Epidermal melanocyte (primary cell): Measurements from ENCODE around the gene IL17RE.
"Not testable (repeated sequence)": the region's sequence is repeated elsewhere in the genome, so short reads cannot be mapped to it uniquely, and the experiment has no call there.

Experiments
- DNase-seq: peaks from one replicate; pipeline ENCODE4 v3.0.0; 2011; ENCODE audit warnings: low spot score; ENCODE audit not compliant: insufficient read length

IL17RE gene

GRCh38 chr3:9879830-9880549 lies 22.7 kb upstream of the IL17RE start, which contains the start of gene CIDEC:
Gene CIDEC, minus strand, starts transcription at chr3:9880253. Its CDS starts 1,767 bp downstream, at chr3:9878486.
- DNase-seq = no peak

DNA sequence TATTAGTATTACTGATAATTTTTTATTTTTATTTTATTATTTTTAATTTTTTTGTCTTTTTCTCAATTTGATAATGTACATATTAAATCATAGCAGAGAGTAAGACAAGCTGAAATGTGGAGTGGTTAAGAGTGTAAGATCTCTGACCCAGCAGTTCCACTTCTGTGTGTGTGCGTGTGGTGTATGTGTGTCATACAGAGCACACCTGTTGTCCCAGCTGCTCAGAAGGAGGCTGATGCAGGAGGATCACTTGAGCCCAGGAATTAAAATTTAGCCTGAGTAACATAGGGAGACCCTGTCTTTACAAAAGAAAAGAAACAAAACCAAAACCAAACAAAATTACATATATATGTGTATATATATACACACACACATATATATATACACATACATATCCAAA lies 21.2 kb upstream of the IL17RE start:
- no peak for DNase-seq

- DNase-seq = no peak
Measured at GRCh38 chr3:9883706-9884554, 18.7 kb upstream of the IL17RE start.

DNA sequence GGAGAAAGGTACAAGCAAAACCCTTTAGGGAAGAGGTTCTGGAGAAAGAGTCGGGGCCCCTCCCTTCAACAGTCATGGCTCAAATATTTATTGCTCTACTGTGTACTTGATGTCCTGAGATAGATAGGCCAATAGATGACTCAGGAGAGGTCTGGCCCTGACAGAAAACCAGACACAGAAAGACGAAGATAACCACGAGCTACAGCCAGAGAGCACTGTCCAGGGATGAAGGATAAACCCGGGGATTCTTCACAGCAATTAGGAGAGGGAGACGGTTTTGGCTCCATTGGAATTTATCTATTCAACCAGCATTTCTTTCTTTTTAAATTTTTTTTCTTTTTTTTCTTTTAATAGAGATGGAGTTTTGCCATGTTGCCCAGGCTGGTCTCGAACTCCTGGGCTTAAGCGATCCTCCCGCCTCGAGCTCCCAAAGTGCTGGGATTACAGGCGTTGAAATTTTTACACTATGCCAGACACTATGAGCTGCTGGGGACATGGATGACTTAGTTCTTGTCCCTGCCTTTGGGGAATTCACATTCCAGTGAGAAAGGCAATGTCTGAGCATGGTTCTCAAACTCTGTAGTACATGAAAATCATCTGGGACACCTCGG lies 18.0 kb upstream of the IL17RE start:
- DNase-seq = no peak

DNA sequence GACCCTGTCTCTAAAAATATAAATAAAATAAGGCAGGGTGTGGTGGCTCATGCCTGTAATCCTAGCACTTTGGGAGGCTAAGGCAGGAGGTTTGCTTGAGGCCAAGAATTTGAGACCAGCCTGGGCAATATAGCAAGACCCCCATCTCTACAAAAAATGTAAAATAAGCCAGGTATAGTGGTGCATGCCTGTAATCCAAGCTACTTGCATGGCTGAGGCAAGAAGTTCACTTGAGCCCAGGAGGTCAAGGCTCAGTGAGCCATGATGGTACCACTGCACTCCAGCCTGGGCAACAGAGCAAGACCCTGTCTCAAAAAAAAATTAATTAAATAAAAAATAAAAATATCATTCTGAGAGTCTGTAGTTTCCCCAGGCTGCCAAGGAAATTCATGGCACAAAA lies 16.3 kb upstream of the IL17RE start:
- no peak for DNase-seq

DNA sequence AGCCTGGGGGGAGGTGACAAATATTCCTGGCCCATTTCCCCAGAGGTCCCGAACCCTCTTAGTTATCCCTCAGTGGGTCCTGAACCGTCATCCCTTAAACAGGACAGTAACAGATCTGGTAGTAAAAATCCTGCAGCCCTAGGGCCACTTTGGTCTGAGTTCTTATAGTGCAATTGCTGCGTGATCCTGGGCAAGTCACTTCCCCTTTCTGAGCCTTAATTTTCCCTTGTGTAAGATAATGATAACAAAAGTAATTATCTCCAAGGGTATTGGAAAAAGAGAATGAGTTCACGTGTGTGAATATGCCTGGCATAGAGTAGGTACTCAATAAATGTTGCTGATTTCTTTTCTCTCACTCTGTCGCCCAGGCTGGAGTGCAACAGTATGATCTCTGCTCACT lies 15.2 kb upstream of the IL17RE start:
- no peak for DNase-seq

GRCh38 chr3:9888540-9888939 lies 14.1 kb upstream of the IL17RE start:
- no peak for DNase-seq

DNA sequence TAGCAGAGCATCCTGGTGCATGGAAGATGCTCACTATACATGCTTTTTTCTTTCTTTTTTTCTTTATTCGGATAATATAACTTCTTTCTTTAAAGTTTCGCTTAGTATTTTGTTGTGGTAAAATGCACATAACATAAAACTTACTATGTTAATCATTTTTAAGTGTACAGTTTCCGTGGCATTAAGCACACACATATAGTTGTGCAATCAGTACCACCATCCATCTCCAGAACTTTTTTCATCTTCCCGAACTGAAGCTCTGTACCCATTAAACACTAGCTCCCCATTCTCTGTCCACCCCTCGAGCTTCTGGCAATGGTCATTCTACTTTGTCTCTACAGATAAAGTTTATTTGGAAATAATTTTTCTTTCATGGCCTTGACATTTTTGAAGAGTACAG lies 13.2 kb upstream of the IL17RE start:
- no peak for DNase-seq

- peak; percentile 76 for DNase-seq
Measured at GRCh38 chr3:9890249-9891071, 12.2 kb upstream of the IL17RE start, which contains the start of gene JAGN1. Gene JAGN1, plus strand, starts transcription at chr3:9890610. Its CDS starts 113 bp downstream, at chr3:9890723.

- DNase-seq = no peak
Measured at GRCh38 chr3:9891072-9891622, 11.5 kb upstream of the IL17RE start.

GRCh38 chr3:9893739-9894138 lies 8.9 kb upstream of the IL17RE start:
- no peak for DNase-seq

- not testable (repeated sequence) for DNase-seq
Measured at GRCh38 chr3:9895715-9896114, 6.9 kb upstream of the IL17RE start.

DNA sequence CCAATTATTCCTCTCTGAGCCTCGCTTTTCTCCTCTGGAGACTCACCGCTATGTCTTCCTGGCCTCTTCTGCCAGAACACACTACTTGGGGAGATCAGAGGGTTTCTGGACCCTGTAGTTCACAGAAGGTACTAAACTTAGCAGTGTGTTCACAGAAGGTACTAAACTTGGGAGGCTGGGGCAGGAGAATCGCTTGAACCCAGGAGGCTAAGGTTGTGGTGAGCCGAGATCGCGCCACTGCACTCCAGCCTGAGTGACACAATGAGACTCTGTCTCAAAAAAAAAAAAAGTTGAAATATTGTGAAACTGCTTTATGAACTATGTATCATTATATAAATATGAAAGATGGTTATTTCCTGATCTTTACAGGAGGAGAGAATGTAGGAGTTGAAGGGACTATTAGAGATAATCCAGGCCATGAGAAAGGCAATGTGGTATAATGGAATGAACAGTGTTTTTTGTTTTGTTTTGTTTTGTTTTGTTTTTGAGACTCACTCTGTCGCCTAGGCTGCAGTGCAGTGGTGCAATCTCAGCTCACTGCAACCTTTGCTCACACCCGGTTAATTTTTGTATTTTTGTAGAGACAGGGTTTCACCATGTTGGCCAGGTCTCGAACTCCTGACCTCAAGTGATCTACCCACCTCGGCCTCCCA lies 5.8 kb upstream of the IL17RE start:
- not testable (repeated sequence) for DNase-seq

DNA sequence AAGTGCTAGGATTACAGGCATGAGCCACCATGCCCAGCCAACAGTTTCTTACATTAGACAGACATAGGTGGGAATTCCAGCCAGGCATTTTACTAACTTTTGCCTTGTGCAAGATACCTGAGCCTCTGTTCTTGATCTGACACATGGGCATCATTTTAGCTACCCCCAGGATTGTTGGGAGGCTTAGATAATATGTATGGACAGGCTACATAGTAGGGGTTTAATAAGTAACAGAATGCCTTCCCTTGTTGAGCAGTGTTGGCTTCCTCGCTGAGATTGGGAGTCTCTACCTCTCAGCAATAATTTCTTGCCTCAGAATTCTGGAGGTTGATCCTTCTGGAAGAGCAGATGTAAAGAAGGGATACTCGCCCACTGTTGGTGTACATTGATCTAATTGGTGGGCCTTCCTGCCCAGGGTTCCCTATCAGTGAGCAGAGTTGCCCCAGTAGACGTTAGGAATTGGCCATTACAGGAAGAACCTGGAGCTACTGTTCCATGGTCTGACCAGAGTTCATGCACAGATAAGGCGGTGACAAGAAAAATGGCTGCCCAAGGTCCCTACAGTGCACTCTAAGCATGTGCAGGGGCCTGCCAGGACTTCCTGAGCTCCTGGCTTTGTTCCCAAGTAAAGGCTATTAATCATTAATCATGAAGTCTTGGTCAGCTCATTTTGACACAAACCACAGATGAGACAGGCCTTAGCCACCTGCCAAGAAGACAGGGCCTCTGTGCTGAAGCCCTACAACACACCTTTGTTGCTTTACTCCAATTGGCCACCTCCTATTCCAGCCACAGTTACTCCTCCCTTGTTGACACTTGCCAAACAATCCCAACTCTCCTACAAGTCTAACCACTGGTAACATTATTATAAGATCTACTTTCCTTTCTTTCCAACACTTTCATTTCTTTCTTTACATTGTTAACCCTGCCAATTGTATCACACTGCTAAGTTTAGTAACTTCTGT lies 5.0 kb upstream of the IL17RE start:
- DNase-seq = no peak

DNA sequence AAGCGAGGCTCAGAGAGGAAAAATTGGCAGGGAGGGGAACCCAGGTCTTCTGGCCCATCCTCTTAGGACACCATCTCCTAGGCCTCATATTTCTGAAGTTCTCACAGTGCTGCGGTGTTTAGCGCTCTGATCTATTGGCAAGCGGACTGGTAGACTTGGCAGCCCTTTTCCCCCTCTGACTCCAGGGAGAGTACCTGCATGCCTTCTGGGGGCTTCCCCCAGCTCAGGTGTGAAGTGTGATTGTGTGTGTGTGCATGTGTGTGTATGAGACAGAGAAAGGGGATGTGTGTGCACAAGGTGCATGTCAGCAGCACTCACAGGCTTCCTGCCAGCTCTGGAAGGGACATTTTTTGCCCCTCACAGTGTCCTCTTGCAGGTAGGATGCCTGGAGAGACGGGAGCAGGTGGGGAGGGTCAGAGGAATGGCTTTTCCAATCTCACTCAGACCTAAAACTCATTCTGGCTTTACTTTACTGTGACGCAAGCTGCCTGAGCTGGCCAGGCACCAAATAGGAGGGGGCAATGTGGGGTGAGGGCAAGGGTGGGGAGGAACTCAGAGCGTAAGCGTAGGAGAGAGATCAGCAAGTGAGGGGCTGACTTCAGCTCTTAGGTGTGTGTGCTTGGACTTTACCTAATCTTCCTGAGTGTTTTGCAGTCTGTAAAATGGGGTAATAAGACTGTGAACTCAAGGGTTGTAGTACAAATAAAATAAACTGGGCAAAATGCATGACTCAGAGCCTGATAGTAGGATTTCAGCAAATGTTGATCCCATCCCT lies 4.0 kb upstream of the IL17RE start:
- no peak for DNase-seq

DNA sequence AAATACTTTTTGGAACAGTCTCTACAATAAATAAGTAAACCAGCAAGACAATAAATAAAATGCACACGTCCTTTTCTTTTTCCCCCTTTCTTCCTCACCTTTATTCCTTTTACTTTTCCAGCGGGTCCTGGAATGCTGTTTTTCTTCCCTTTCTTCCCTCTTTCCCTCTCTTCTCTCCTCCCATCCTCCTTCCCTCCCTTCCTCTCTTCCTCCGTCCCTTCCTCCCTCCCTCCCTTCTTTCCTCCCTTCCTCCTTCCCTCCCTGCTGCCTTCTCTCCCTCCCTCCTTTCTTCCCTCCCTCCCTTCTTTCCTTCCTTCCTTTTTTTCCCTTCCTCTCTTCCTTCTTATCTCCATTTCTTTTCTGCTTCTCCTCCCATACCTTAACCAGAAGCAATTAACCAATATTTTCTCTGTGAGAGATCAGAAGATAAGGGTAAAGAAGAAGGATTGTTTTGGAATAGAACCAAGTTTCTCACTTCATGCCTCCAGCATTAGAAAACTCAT lies 3.3 kb upstream of the IL17RE start:
- no peak for DNase-seq

DNA sequence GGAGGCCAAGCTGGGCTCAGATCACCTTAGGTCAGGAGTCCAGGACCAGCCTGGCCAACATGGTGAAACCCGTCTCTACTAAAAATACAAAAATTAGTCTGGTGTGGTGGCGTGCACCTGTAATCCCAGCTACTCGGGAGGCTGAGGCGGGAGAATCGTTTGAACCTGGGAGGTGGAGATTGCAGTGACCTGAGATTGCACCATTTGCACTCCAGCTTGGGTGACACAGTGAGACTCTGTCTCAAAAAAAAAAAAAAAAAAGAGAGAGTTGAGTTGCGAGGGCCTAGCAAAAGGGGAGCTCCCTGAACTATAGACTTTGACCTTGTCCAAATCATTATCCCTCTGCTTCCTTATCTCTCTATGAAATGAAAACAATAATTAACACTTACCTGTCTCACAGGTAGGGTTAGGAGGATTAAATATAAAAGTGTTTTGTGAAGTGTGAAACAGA lies 1.7 kb upstream of the IL17RE start:
- DNase-seq = not testable (repeated sequence)

- DNase-seq = no peak
Measured at GRCh38 chr3:9901967-9902366, 681 bp upstream of the IL17RE start.
